NCI-H1417 (cell line): Measurements from ENCODE around the gene ENOX2.
A peak's percentile ranks its signal among the peaks of the same experiment; 100 is the strongest.
"Not testable (repeated sequence)": the region's sequence is repeated elsewhere in the genome, so short reads cannot be mapped to it uniquely, and the experiment has no call there.

ENCODE experiments used
- DNase-seq, 3 experiments: peaks; one replicate each; lab custom pipeline; 2025; lab: John Stamatoyannopoulos, UW

ENOX2 gene, protein sequence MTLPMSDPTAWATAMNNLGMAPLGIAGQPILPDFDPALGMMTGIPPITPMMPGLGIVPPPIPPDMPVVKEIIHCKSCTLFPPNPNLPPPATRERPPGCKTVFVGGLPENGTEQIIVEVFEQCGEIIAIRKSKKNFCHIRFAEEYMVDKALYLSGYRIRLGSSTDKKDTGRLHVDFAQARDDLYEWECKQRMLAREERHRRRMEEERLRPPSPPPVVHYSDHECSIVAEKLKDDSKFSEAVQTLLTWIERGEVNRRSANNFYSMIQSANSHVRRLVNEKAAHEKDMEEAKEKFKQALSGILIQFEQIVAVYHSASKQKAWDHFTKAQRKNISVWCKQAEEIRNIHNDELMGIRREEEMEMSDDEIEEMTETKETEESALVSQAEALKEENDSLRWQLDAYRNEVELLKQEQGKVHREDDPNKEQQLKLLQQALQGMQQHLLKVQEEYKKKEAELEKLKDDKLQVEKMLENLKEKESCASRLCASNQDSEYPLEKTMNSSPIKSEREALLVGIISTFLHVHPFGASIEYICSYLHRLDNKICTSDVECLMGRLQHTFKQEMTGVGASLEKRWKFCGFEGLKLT

GRCh38 chrX:130902783-130903613 lies at the start of gene ENOX2:
Gene ENOX2, minus strand, starts transcription at chrX:130903209. Its CDS starts 199,993 bp downstream, at chrX:130703216.
- peak; percentile 91 to 99 (median 97) for DNase-seq

- DNase-seq = no peak
These were observed 49.4 kb upstream of the ENOX2 start for GRCh38 chrX:130952266-130953043.

DNA sequence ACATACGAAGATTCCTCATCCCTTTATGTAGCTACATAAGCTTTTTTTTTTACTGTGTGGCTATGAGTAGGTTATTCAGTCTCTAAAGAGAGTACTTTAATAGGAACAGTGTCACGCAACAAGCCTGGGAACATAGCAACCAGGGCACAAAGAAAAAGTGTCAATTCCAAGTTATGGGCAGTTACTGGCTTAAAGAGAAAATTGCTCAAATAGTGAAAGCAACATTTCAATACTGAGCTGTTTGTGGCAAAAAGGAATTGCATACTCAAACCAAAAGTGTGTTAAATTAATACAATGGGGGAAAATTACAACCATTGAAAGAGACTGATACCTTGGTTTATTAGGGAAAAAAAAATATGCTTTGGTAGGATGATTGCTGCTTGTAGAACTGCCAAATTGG lies 41.2 kb upstream of the ENOX2 start:
- DNase-seq = no peak

GRCh38 chrX:130937101-130937500 lies 34.1 kb upstream of the ENOX2 start:
- DNase-seq = no peak

DNA sequence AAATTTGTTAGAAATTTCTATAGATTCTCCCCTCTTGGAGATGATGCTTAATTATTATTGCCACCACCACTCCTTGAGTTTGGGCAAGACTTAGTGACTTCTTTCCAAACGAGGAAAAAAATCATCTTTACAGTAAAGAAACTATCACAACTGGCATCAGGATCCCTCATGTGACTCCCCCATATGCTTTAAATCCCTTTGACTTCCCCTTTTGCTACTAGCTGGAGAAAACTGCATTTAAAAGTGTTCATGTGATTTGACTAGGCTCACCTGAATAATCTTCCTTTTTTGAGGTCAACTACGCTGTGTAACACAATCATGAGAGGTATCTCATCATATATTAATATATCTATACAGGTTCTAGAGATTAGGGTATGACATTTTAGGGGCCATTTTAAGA lies 30.3 kb upstream of the ENOX2 start:
- no peak for DNase-seq

DNA sequence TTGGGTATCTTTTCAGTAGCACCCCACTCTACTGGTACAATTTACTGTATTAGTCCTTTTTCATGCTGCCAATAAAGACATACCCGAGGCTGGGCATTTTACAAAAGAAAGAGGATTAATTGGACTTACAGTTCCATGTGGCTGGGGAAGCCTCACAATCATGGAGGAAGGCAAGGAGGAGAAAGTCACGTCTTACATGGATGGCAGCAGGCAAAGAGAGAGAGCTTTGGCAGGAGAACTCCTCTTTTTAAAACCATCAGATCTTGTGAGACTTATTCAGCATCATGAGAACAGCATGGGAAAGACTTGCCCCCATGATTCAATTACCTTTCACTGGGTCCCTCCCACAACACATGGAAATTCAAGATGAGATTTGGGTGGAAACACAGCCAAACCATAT lies 17.4 kb upstream of the ENOX2 start:
- DNase-seq = not testable (repeated sequence)

DNA sequence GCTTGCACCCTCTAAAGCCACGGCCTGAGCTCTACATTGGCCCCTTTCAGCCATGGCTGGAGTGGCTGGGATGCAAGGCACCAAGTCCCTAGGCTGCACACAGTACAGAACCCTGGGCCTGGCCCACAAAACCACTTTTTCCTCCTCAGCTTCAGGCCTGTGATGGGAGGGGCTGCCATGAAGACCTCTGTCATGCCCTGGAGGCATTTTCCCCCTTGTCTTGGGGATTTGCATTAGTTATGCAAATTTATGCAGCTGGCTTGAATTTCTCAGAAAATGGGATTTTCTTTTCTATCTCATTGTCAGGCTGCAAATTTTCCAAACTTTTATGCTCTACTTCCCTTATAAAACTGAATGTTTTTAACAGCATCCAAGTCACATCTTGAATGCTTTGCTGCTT lies 16.7 kb upstream of the ENOX2 start:
- DNase-seq = not testable (repeated sequence)

GRCh38 chrX:130918498-130918897 lies 15.5 kb upstream of the ENOX2 start:
- DNase-seq = not testable (repeated sequence)

GRCh38 chrX:130916636-130917422 lies 13.8 kb upstream of the ENOX2 start:
- peak; percentile 32 to 83 (median 54) for DNase-seq

DNA sequence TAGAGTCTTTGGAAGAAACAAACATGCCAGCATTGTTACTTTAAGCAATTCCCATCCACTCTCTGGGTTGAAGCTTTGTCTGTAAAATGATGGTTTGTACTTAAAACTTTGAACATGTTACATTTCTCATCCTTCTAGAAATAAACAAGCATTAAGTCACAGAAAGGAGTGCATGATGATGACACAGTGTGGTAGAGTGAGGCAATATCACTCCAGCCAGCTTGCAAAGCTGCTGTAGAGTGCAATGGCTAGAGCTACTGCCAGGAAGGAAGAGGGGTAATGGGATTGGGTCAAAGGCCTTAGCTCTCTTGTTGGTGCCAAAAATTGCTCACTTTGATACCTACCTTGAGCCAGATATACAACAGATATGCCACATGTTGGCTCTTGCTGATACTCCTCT lies 12.3 kb upstream of the ENOX2 start:
- DNase-seq = no peak

DNA sequence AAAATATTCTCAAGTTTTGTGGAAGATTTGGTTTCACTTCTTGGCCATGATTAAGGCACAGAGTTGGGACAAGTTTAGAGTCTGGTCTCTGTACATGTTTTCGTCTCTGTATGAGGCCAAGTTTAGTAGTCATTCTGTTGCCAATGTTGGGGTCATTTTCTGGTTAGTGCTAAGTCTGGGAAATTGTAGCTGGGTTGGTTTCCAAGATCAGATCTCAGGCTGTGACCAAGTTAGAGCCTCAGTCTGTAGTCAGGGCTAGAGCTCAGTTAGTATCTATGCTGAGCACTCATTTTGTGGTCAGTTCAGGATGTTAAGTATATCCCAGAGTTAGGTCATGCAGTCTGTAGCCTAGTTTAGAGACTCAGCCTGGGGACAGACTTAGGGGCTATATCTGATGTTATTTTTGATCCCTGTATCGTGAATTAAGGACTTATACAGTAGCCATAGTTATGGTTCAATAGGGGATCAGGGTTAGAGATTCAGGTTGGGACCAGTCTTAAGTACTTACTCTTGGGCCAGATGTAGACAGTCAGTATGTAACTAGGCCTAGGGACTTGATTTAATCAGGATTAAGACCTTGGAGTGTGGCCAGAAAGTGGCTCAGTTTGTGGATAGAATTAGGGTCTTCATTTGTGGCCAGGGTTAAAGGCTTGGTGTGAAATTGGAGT lies 6.6 kb upstream of the ENOX2 start:
- no peak for DNase-seq

GRCh38 chrX:130906776-130907175 lies 3.8 kb upstream of the ENOX2 start:
- no peak for DNase-seq

DNA sequence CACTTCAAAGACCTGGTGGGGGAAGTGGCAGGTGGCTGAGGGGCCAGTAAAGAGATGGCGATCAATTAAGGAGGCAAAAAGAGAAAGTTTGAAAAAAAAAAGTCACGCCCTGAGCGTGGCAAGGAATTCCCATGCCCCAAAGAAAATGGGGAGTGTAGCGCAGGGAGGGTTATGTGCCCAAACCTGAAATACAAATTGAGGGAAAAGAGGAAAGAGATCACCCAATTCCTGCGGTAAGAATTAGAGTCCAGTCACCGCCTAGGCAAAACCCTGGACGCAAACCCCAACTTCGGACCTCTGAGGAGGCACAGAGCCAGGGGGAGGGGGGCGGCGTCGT lies 595 bp downstream of the ENOX2 start:
- no peak for DNase-seq

GRCh38 chrX:130896802-130897501 lies 6.1 kb downstream of the ENOX2 start:
- DNase-seq = peak in 1 of 3 experiments; percentile 18

GRCh38 chrX:130896026-130896425 lies 7.0 kb downstream of the ENOX2 start:
- no peak for DNase-seq

- DNase-seq = no peak
These were observed 7.7 kb downstream of the ENOX2 start for GRCh38 chrX:130895299-130895698.

DNA sequence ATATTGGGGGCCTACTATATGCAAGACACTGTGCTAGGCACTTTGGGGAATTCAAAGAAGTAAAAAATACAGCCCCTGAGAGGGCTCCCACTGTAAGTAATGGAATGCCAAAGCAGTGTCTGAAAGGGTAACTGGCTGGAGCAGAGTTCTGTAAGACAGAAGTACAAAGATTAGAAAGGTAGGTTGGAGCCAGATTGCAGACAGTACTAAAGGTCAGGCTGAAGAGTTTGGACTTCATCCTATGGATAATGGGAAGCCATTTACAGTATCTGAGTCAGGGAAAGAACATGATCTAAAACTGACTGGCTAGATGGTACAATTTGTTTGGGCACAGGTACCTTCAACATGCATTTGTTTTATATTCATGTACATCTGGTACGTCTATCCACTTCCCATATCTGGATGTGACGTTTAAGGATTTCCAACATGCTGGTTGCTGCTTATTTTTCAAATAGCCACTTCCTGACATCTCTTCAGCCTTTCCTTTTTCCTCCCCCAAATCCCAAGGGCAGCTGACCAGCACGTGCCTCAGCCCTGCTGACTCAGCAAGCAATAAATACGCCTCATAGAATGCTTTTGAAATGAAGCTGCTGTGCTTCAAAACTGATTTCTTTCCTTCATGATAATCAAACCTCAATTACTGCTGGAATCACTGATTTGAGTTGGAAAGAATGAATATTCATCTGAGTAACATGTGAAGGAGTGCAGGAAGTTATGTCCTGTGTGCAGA lies 9.5 kb downstream of the ENOX2 start:
- no peak for DNase-seq

DNA sequence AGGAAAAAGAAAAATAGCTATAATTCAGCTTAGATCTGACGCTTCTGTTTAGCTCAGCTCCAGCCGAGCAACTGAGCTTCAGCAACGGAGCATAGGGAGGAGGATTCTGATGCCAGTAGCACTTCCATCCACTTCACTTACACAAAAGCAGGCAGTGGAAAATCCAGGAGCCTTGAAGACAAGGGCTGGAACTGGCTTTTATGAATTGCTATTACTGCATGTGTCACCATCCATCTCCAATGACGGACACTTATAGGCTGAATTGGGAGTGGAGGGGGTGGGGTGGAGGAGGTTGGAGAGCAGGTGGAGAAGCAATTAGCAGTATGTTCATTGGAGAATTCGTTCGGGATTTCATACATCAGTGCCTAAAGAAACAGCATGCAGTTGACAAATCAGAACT lies 15.6 kb downstream of the ENOX2 start:
- peak; percentile 42 to 92 (median 86) for DNase-seq

DNA sequence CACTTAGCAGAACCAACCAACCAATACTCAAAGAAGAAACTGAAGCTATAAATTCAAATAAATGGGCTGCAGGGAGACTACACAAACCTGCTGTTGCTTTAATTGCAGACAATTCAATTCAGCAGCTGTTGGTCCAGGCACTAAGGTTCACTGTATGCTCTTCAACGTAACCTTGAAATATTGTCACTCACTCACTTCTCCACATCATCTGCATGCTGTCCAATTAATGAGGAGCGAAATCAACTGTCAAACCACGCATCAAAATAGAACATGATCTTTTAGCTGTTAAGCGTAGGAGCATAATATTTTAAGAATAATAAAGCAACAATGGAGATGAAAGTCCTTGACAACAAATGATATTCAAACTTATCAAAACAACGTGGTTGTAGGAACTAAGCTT lies 17.0 kb downstream of the ENOX2 start:
- DNase-seq = peak; percentile 22 to 61 (median 59)
